Mucosa of stomach (tissue), 1 donor: ENCODE results near the gene SYNPO2.

Experiments used
- H3K27me3 ChIP-seq: one replicate; pipeline ENCODE4 v1.7.0; 2013; ENCODE audit warnings: mild to moderate bottlenecking, low read length; ENCODE audit not compliant: control insufficient read depth, insufficient read depth
- H3K36me3 ChIP-seq: one replicate; pipeline ENCODE4 v1.7.0; 2013; ENCODE audit warnings: low read length; ENCODE audit not compliant: control insufficient read depth, insufficient read depth
- H3K4me1 ChIP-seq: one replicate; pipeline ENCODE4 v1.7.0; 2013; ENCODE audit warnings: mild to moderate bottlenecking, low read length; ENCODE audit not compliant: control insufficient read depth, insufficient read depth
- H3K4me3 ChIP-seq: one replicate; pipeline ENCODE4 v1.7.0; 2013; ENCODE audit warnings: low read length
- H3K9ac ChIP-seq: one replicate; pipeline ENCODE4 v1.7.0; 2013; ENCODE audit warnings: mild to moderate bottlenecking, low read length, moderate library complexity
- H3K9me3 ChIP-seq: one replicate; pipeline ENCODE4 v1.7.0; 2013; ENCODE audit warnings: mild to moderate bottlenecking, low read length, moderate library complexity; ENCODE audit not compliant: control insufficient read depth
- donor health status: Pancreatic carcinoma.

Gene SYNPO2

GRCh38 chr4:118941799-118942198 lies 53.1 kb downstream of the SYNPO2 start:
- Histone ChIP-seq H3K9me3 (no peaks in the 10 kb centered on the region), H3K4me3 (no peak overlapping the region), H3K36me3 (no peaks in the 10 kb centered on the region), H3K9ac (no peak overlapping the region), H3K27me3 (peaks cover 3% of the 10 kb centered on the region), H3K4me1 (no peaks in the 10 kb centered on the region)

DNA sequence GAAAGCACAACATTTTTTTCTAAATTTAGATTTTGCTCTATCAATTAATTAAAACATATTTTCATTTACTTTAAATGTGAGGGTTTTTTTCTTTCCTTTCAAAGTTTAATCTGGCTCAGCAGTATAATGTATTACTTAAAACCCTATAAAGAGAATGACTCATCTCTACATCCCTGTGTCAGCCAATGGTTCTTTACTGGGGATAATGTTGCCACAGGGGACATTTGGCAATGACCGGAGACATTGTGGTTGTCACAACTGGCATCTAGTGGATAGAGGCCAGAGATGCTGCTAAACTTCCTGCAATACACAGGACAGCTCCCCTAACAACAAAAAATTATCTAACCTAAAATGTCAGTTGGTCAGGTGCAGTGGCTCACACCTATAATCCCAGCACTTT lies 53.8 kb downstream of the SYNPO2 start:
- Histone ChIP-seq H3K9ac (no peak overlapping the region), H3K9me3 (no peaks in the 10 kb centered on the region), H3K4me3 (no peak overlapping the region), H3K4me1 (no peaks in the 10 kb centered on the region), H3K27me3 (peaks cover 3% of the 10 kb centered on the region), H3K36me3 (no peaks in the 10 kb centered on the region)

GRCh38 chr4:118947095-118947494 lies 58.4 kb downstream of the SYNPO2 start:
- Histone ChIP-seq H3K4me1 (no peaks in the 10 kb centered on the region), H3K27me3 (no peaks in the 10 kb centered on the region), H3K9me3 (no peaks in the 10 kb centered on the region), H3K4me3 (no peak overlapping the region), H3K9ac (no peak overlapping the region), H3K36me3 (no peaks in the 10 kb centered on the region)

GRCh38 chr4:118948545-118949144 lies 60.0 kb downstream of the SYNPO2 start:
- H3K27me3 ChIP-seq, result no peaks in the 10 kb centered on the region
- no peak overlapping the region for H3K9ac ChIP-seq
- H3K9me3 ChIP-seq, result no peaks in the 10 kb centered on the region
- H3K4me3 ChIP-seq, result no peak overlapping the region
- H3K4me1 ChIP-seq, result no peaks in the 10 kb centered on the region
- no peaks in the 10 kb centered on the region for H3K36me3 ChIP-seq

DNA sequence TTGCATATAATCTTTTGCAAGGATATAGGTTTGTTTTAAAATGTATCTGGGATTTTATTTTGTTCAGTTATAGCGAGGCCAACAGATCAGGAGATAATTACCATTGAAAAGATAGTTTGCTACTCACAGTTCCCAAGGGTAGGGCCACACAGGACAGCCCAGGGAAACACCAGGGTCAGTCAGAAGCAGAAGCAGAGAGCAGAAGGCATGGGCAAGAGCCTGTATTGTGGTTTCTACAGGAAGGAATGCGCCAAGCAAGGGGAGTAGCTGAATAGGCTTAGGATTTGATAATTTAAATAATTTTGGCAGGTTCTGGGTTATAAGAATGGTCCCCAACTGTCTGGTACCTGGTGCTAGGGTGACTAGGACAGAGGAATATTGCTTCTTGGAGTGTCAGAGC lies 61.6 kb downstream of the SYNPO2 start:
- H3K36me3 ChIP-seq, result no peaks in the 10 kb centered on the region
- no peaks in the 10 kb centered on the region for H3K9me3 ChIP-seq
- no peaks in the 10 kb centered on the region for H3K27me3 ChIP-seq
- H3K9ac ChIP-seq, result no peak overlapping the region
- no peaks in the 10 kb centered on the region for H3K4me1 ChIP-seq
- no peak overlapping the region for H3K4me3 ChIP-seq

DNA sequence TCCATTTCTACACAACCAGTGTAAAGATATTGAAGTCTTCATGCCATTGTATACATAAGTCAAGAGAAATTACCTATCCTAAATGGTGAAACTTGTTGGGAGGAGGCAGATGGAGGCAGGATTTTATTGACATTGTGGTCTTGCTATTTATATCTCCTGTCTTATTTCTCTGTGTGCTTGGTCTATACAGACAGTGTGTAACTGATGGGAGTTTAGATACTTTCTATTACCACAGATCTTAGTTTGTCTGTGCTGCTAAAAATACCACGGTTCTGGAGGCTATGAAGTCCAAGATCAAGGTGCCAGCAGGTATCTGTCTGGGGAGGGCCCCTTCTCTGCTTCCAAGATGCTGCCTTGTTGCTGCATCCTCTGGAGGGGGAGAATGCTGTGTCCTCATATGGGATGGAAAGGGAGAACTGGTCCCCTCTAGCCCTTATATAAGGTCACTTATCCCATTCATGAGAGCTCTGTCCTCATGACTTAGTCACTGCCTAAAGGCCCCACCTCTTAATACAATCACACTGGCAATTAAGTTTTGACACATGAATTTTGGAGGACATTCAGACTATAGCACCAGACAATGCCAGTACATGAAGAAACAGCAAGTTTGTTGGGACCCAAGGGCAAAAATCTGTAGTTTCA lies 62.4 kb downstream of the SYNPO2 start:
- no peaks in the 10 kb centered on the region for H3K4me1 ChIP-seq
- H3K36me3 ChIP-seq, result no peaks in the 10 kb centered on the region
- H3K9ac ChIP-seq, result no peak overlapping the region
- H3K4me3 ChIP-seq, result no peak overlapping the region
- no peaks in the 10 kb centered on the region for H3K9me3 ChIP-seq
- H3K27me3 ChIP-seq, result no peaks in the 10 kb centered on the region

GRCh38 chr4:118953276-118953675 lies 64.6 kb downstream of the SYNPO2 start:
- Histone ChIP-seq H3K27me3 (no peaks in the 10 kb centered on the region), H3K9ac (no peak overlapping the region), H3K36me3 (no peaks in the 10 kb centered on the region), H3K9me3 (no peaks in the 10 kb centered on the region), H3K4me1 (no peaks in the 10 kb centered on the region), H3K4me3 (no peak overlapping the region)

- Histone ChIP-seq H3K4me3 (no peak overlapping the region), H3K4me1 (no peaks in the 10 kb centered on the region), H3K9ac (no peak overlapping the region), H3K9me3 (no peaks in the 10 kb centered on the region), H3K36me3 (no peaks in the 10 kb centered on the region), H3K27me3 (no peaks in the 10 kb centered on the region)
These were observed 65.6 kb downstream of the SYNPO2 start for GRCh38 chr4:118954246-118954645.

GRCh38 chr4:118955515-118955914 lies 66.9 kb downstream of the SYNPO2 start:
- Histone ChIP-seq H3K4me3 (no peak overlapping the region), H3K9me3 (no peaks in the 10 kb centered on the region), H3K9ac (no peak overlapping the region), H3K27me3 (no peaks in the 10 kb centered on the region), H3K36me3 (no peaks in the 10 kb centered on the region), H3K4me1 (no peaks in the 10 kb centered on the region)

DNA sequence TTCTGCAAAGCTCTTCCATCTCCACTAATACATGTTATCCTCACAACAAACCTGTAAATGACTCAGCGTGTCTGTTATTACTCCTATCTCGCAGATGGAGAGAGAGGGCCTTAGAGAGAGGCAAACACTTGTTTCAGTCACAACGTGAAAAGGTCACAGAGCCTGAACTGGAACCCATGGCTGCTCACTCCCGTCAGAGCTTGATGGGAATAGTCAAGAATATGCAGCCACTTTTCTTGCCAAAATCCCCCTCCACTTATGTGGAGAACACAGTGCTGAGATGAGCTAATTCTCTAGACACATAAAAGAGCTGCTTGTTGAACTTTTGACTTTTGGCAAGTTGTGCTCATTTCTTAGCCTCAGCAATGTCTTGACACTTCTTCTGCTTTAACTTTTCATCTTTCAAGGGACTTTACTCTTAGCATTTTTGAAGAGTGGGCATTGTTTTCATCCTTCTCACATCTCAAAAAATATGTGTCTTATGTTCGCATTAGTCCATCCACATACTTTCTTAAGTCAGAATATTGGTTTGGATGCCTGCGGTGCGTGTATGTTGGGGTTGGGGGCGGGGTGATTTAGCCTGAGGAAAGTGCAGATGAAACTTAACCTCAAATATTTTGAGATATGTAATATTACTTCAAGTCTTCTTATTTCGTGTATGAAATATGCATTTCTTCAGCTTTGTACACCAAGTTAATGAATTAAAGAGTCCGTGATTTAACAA lies 69.2 kb downstream of the SYNPO2 start:
- H3K4me3 ChIP-seq, result no peak overlapping the region

GRCh38 chr4:118962540-118962939 lies 73.9 kb downstream of the SYNPO2 start:
- no peak overlapping the region for H3K9ac ChIP-seq
- peaks cover 6% of the 10 kb centered on the region for H3K4me1 ChIP-seq
- no peak overlapping the region for H3K4me3 ChIP-seq
- no peaks in the 10 kb centered on the region for H3K27me3 ChIP-seq
- no peaks in the 10 kb centered on the region for H3K9me3 ChIP-seq
- no peaks in the 10 kb centered on the region for H3K36me3 ChIP-seq

More for the DNA sequence above, 69.2 kb downstream of the SYNPO2 start:
- Histone ChIP-seq H3K9ac (no peak overlapping the region), H3K9me3 (no peaks in the 10 kb centered on the region), H3K4me1 (no peaks in the 10 kb centered on the region), H3K27me3 (no peaks in the 10 kb centered on the region), H3K36me3 (no peaks in the 10 kb centered on the region)

GRCh38 chr4:118964891-118965411 lies 76.3 kb downstream of the SYNPO2 start:
- Histone ChIP-seq H3K9ac (no peak overlapping the region), H3K4me1 (peaks cover 22% of the 10 kb centered on the region), H3K9me3 (no peaks in the 10 kb centered on the region), H3K4me3 (no peak overlapping the region), H3K27me3 (no peaks in the 10 kb centered on the region), H3K36me3 (no peaks in the 10 kb centered on the region)
